ENCODE measurements around the gene ANKFN1.
"Not testable (repeated sequence)": the region's sequence is repeated elsewhere in the genome, so short reads cannot be mapped to it uniquely, and the experiment has no call there.

ANKFN1 gene

GRCh38 chr17:56288786-56289185 lies 135.5 kb downstream of the ANKFN1 start:
- DNase-seq (ENCODE audit: low read depth): not testable (repeated sequence)

- DNase-seq (ENCODE audit: low read depth): peak; percentile 21
Observed at GRCh38 chr17:56289321-56289720, 136.0 kb downstream of the ANKFN1 start.

DNA sequence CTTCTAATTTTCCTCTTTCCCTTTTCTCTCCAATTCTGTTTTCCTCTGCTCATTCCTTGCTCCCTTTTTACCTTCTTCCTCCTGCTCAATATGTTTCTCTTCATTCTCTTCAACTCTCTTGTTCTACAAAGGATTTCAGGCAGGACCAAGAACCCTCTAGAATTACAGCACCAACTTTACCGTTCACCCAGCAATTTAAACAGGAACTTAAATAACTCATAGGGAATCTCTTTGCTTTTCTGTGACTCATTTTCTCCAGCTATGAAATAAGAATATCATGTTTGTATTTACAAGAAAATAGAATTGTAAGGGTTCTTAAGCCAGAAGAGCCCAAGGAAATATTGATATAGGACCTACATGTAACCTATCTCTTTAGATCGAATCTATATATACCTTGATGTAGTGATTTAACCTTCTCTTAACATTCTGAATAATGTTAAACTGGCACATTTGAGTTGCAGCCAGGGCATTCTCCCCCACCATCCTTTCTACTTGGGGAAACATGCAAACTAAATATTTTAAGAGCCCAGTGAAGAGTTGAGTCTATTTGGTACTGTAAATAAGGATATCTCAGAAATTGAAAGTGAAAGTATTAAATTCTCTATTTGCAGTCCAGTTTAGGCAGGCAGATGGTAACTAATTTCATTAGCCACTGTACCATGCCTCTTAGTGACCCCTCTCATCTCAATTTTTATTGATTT lies 137.0 kb downstream of the ANKFN1 start:
- DNase-seq (ENCODE audit: low read depth): no peak

- no peak for DNase-seq (ENCODE audit: low read depth)
Observed at GRCh38 chr17:56290802-56291118, 137.5 kb downstream of the ANKFN1 start.

GRCh38 chr17:56291226-56291805 lies 138.0 kb downstream of the ANKFN1 start:
- peak; percentile 24 for DNase-seq (ENCODE audit: low read depth)

GRCh38 chr17:56292010-56292409 lies 138.7 kb downstream of the ANKFN1 start:
- peak; percentile 76 for DNase-seq (ENCODE audit: low read depth)

GRCh38 chr17:56292578-56292977 lies 139.3 kb downstream of the ANKFN1 start:
- no peak for DNase-seq (ENCODE audit: low read depth)

GRCh38 chr17:56297184-56297583 lies 143.9 kb downstream of the ANKFN1 start:
- DNase-seq (ENCODE audit: low read depth): peak; percentile 33

- no peak for DNase-seq (ENCODE audit: low read depth)
Observed at GRCh38 chr17:56298846-56299245, 145.6 kb downstream of the ANKFN1 start.

DNA sequence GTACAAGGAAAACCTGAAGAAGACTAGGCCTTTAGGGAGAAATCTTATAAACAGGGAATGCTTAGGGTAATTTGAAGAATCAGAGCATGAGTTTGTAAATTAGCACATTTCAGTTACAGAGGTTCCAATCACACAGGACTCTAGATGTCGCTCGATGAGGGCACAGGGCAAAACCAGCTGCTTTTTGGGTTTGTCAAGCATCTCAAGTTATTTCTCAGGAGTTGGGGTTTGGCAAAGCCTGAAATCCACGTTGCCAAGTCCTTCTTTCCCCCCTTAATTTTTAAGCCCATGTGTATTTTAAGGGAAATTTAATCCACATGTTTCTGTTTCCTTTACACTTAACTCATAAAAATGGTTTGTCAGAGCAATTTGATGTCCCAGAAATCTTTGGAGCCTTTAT lies 146.9 kb downstream of the ANKFN1 start:
- DNase-seq (ENCODE audit: low read depth): peak; percentile 14

GRCh38 chr17:56305007-56305406 lies 151.7 kb downstream of the ANKFN1 start:
- DNase-seq (ENCODE audit: low read depth): no peak

GRCh38 chr17:56309897-56310296 lies 156.6 kb downstream of the ANKFN1 start:
- no peak for DNase-seq (ENCODE audit: low read depth)

- no peak for DNase-seq (ENCODE audit: low read depth)
Observed at GRCh38 chr17:56310782-56311181, 157.5 kb downstream of the ANKFN1 start.

GRCh38 chr17:56313201-56313600 lies 159.9 kb downstream of the ANKFN1 start:
- DNase-seq (ENCODE audit: low read depth): no peak

GRCh38 chr17:56314026-56314425 lies 160.8 kb downstream of the ANKFN1 start:
- no peak for DNase-seq (ENCODE audit: low read depth)

DNA sequence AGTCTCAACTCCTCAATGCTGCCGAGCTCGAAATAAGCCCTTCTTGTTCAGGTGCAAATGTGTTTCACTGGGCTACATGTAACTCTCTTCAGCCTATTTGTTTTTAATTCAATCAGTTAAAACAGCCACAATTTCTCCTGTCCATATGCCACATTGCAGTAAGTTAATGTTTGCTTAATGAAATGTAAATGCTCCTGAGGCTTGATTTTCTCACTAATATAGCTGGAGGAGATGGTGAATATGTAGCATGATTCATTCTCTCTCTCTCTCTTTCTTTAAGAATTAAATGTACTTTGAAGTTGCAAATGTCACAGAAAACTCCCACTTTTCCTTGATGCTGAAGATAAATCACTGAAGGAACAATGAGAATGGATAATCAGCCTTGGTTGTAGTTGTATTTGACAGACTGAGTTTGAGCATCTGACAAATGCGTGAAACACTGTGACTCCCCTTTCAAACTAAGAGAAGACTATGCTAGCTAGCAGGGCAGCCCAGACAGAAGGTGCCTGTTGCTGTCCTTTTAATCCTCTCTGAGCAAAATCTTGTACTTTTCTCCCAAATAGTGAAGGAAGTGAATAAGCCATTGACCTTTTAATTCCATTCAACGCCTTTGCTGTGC lies 161.8 kb downstream of the ANKFN1 start:
- no peak for DNase-seq (ENCODE audit: low read depth)

GRCh38 chr17:56316604-56317003 lies 163.3 kb downstream of the ANKFN1 start:
- no peak for DNase-seq (ENCODE audit: low read depth)

GRCh38 chr17:56317351-56318208 lies 164.3 kb downstream of the ANKFN1 start:
- DNase-seq (ENCODE audit: low read depth): no peak

GRCh38 chr17:56319531-56319930 lies 166.3 kb downstream of the ANKFN1 start:
- peak; percentile 44 for DNase-seq (ENCODE audit: low read depth)

DNA sequence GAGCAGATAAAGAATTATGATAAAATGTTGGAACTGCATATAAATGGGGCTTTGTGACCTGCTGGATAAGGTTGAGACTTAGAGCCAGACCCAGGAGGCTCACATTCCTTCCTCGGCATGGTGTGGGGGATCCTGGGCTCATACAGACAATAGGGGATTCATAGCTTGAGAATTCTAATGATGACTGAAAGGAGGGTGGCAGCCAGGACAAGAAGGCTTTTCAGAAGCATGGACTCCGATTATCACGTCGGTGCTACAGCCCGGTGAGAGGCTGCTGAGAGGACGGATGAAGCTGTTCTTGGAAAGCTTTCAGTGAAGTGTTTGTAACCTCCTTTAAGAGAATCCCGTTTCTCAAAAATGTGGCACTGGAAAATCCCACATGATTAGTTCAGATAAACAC lies 167.2 kb downstream of the ANKFN1 start:
- DNase-seq (ENCODE audit: low read depth): no peak

- DNase-seq (ENCODE audit: low read depth): no peak
Observed at GRCh38 chr17:56322991-56323390, 169.7 kb downstream of the ANKFN1 start.

DNA sequence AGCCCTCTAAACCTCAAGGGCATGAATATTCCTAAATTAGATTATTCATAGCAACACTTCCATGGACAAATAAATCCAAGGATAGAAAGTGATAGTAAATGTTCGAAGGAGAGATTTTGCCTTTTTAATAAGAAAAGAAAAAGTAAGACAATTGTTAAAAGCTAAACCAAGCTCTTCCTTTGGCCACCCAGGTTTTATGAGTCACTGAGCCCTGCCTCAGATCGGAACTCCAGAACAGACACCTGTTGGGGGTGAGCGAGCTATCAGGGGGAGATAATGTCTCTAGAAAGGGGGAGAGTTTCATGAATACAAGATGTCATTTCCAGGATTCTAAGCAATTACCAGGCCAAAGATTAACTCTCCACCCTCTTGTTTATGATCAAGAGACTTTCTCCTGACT lies 171.4 kb downstream of the ANKFN1 start:
- DNase-seq (ENCODE audit: low read depth): no peak

All from stromal cell of bone marrow (primary cell).